Mesenchymal stem cell (in vitro differentiated cells and primary cell): Measurements from ENCODE around the gene TSSC4. TPM values are rescaled to one million over a fixed set of nuclear protein-coding genes. Genes with fewer than 3 reads are reported as not detected.

ENCODE experiments used
- DNase-seq: peaks from one replicate; pipeline ENCODE4 v3.0.0-alpha.2; 2013
- H2AFZ ChIP-seq: one replicate; pipeline ENCODE4 v1.6.1; 2013; ENCODE audit warnings: low read depth, mild to moderate bottlenecking, control low read depth, inconsistent platforms, low read length, moderate library complexity
- H2AK5ac ChIP-seq: 2 replicates; pipeline ENCODE4 v1.6.1; 2013; ENCODE audit warnings: low read length, moderate library complexity, mild to moderate bottlenecking, inconsistent platforms; ENCODE audit not compliant: severe bottlenecking
- H2BK120ac ChIP-seq: one replicate; pipeline ENCODE4 v1.6.1; 2013; ENCODE audit warnings: low read depth, mild to moderate bottlenecking, inconsistent platforms, low read length, moderate library complexity
- H2BK12ac ChIP-seq, 2 experiments: one replicate each; pipeline ENCODE4 v1.6.1; 2013; ENCODE audit warnings: inconsistent platforms in 2 of 2, low read length in 2 of 2, mild to moderate bottlenecking in 2 of 2, moderate library complexity in 2 of 2, control low read depth in 1 of 2
- H2BK15ac ChIP-seq: one replicate; pipeline ENCODE4 v1.6.1; 2013; ENCODE audit warnings: mild to moderate bottlenecking, low read depth, inconsistent platforms; ENCODE audit not compliant: poor library complexity, severe bottlenecking
- H2BK5ac ChIP-seq: 2 replicates; pipeline ENCODE4 v1.6.1; 2013; ENCODE audit warnings: low read depth, mild to moderate bottlenecking, low read length, control low read depth, inconsistent platforms; ENCODE audit not compliant: poor library complexity, severe bottlenecking
- H3K14ac ChIP-seq, 2 experiments: one replicate each; pipeline ENCODE4 v1.6.1; 2013; ENCODE audit warnings: inconsistent platforms in 2 of 2, low read length in 2 of 2, control low read depth in 1 of 2, mild to moderate bottlenecking in 1 of 2, moderate library complexity in 1 of 2
- H3K18ac ChIP-seq, 2 experiments: one replicate each; pipeline ENCODE4 v1.6.1; 2013; ENCODE audit warnings: inconsistent platforms in 2 of 2, low read length in 2 of 2, control low read depth in 1 of 2, low read depth in 1 of 2, mild to moderate bottlenecking in 1 of 2
- H3K23ac ChIP-seq, 2 experiments: one replicate each; pipeline ENCODE4 v1.6.1; 2013; ENCODE audit warnings: inconsistent platforms in 2 of 2, low read length in 2 of 2, mild to moderate bottlenecking in 2 of 2, moderate library complexity in 2 of 2, control low read depth in 1 of 2
- H3K27ac ChIP-seq: 2 replicates; pipeline ENCODE4 v1.5.1; 2013; ENCODE audit warnings: mild to moderate bottlenecking, moderate library complexity, low read length, control low read depth, inconsistent platforms; ENCODE audit not compliant: poor library complexity, severe bottlenecking
- H3K27me3 ChIP-seq, 2 experiments: 2 replicates each; pipeline versions ENCODE4 v1.6.1 to v1.7.0; 2013; ENCODE audit warnings: low read length in 2 of 2, mild to moderate bottlenecking in 2 of 2, moderate library complexity in 2 of 2, control low read depth in 1 of 2, inconsistent platforms in 1 of 2; ENCODE audit not compliant: control insufficient read depth in 1 of 2, insufficient read depth in 1 of 2
- H3K36me3 ChIP-seq, 2 experiments: 2 replicates each; pipeline versions ENCODE4 v1.6.1 to v1.7.0; 2013; ENCODE audit warnings: low read length in 2 of 2, control low read depth in 1 of 2, inconsistent platforms in 1 of 2, low read depth in 1 of 2, mild to moderate bottlenecking in 1 of 2; ENCODE audit not compliant: insufficient read depth in 2 of 2, control insufficient read depth in 1 of 2
- H3K4ac ChIP-seq, 2 experiments: one replicate each; pipeline ENCODE4 v1.6.1; 2013; ENCODE audit warnings: inconsistent platforms in 2 of 2, low read length in 2 of 2, mild to moderate bottlenecking in 2 of 2, moderate library complexity in 2 of 2, control low read depth in 1 of 2, low read depth in 1 of 2
- H3K4me1 ChIP-seq: 2 replicates; pipeline ENCODE4 v1.6.1; 2013; ENCODE audit warnings: low read depth, low read length, control low read depth; ENCODE audit not compliant: control insufficient read depth, insufficient read depth
- H3K4me2 ChIP-seq: 2 replicates; pipeline ENCODE4 v1.6.1; 2013; ENCODE audit warnings: low read length, mild to moderate bottlenecking, inconsistent platforms; ENCODE audit not compliant: poor library complexity, severe bottlenecking
- H3K4me3 ChIP-seq, 2 experiments: 2 replicates each; pipeline versions ENCODE4 v1.5.1 to v1.7.0; 2013; ENCODE audit warnings: low read length in 2 of 2, mild to moderate bottlenecking in 2 of 2, control low read depth in 1 of 2, low read depth in 1 of 2; ENCODE audit not compliant: insufficient read depth in 1 of 2
- H3K79me1 ChIP-seq: replicated peaks from 2 replicates; pipeline ENCODE4 v1.6.1; 2013; ENCODE audit warnings: mild to moderate bottlenecking, control low read depth, low read length, inconsistent platforms; ENCODE audit not compliant: poor library complexity, severe bottlenecking
- H3K9ac ChIP-seq: 2 replicates; pipeline ENCODE4 v1.7.0; 2013; ENCODE audit warnings: mild to moderate bottlenecking, low read length, moderate library complexity
- H3K9me3 ChIP-seq: 2 replicates; pipeline ENCODE4 v1.7.0; 2013; ENCODE audit warnings: mild to moderate bottlenecking, low read length; ENCODE audit not compliant: control insufficient read depth
- H4K8ac ChIP-seq: one replicate; pipeline ENCODE4 v1.6.1; 2013; ENCODE audit warnings: inconsistent platforms, mild to moderate bottlenecking, low read length, moderate library complexity
- H4K91ac ChIP-seq: one replicate; pipeline ENCODE4 v1.6.1; 2013; ENCODE audit warnings: mild to moderate bottlenecking, low read length, inconsistent platforms
- WGBS: methylation state at CpG from one replicate; pipeline ENCODE4 v1.1.7; 2013; ENCODE audit warnings: mixed read lengths; 5-methylcytosine and 5-hydroxymethylcytosine counted together
- small RNA-seq: library from polyadenylated mRNA; stranded (forward); fragments of <200 nt; extraction: miRNeasy Mini kit (QIAGEN cat#:217004); gene quantifications from one replicate; pipeline ENCODE3, GENCODE V24; 2013; ENCODE audit warnings: low read depth

Gene TSSC4

GRCh38 chr11:2453436-2453835 is 52.9 kb downstream of the TSSC4 start:
- no peak for DNase-seq
- Histone ChIP-seq H3K27ac (no peak overlapping the region), H3K4ac (no peak overlapping the region), H3K4me2 (no peak overlapping the region), H3K36me3 (no peaks in the 10 kb centered on the region), H3K9ac (no peak overlapping the region), H2AK5ac (no peak overlapping the region), H3K27me3 (peaks cover 42 to 69% of the 10 kb centered on the region in 2 experiments), H2BK12ac (no peak overlapping the region), H3K14ac (no peak overlapping the region), H2AFZ (no peak overlapping the region), H3K23ac (no peak overlapping the region), H2BK120ac (no peak overlapping the region), H3K18ac (no peak overlapping the region), H4K91ac (no peak overlapping the region), H2BK5ac (no peak overlapping the region), H3K9me3 (peaks cover 3% of the 10 kb centered on the region), H3K4me3 (no peak overlapping the region), H2BK15ac (no peak overlapping the region), H3K79me1 (no peaks in the 10 kb centered on the region), H3K4me1 (no peaks in the 10 kb centered on the region), H4K8ac (no peak overlapping the region)
- WGBS = 89% methylated on average over 5 of the region's 5 CpGs

Small RNA genes lying within 50 kb of the gene (small RNA-seq; reads per million reads assigned to genes)
- not detected for gene RF00019
